Measurements from ENCODE around the gene SULT4A1. TPM values are rescaled to one million over a fixed set of nuclear protein-coding genes. Genes with fewer than 3 reads are reported as not detected.

Gene SULT4A1
- total RNA-seq, 2 experiments from 2014 or later = 0.07 to 0.14 TPM

GRCh38 chr22:43838571-43839307 is 23.6 kb downstream of the SULT4A1 start:
- Mint-ChIP-seq H3K4me3 (no peak overlapping the region), H3K9me3 (ENCODE audit: low read depth) (no peaks in the 10 kb centered on the region), H3K27me3 (peaks cover 2% of the 10 kb centered on the region), H3K36me3 (ENCODE audit: low read depth) (no peaks in the 10 kb centered on the region), H3K27ac (no peak overlapping the region), H3K4me1 (no peaks in the 10 kb centered on the region)
- intact Hi-C loops (cut with DNase I, micrococcal nuclease) = no loop called here
- no peak for DNase-seq
- ATAC-seq = no peak
- ChIA-PET CTCF (no interaction called here), POLR2A (no interaction called here)

GRCh38 chr22:43838161-43838560 is 24.2 kb downstream of the SULT4A1 start:
- H3K27me3 Mint-ChIP-seq = peaks cover 2% of the 10 kb centered on the region
- H3K4me3 Mint-ChIP-seq = no peak overlapping the region
- no peaks in the 10 kb centered on the region for H3K36me3 Mint-ChIP-seq (ENCODE audit: low read depth)
- CTCF ChIA-PET = no interaction called here
- DNase-seq = no peak
- H3K9me3 Mint-ChIP-seq (ENCODE audit: low read depth) = no peaks in the 10 kb centered on the region
- H3K4me1 Mint-ChIP-seq = no peaks in the 10 kb centered on the region
- no peak overlapping the region for H3K27ac Mint-ChIP-seq
- ATAC-seq = no peak
- intact Hi-C loops (cut with DNase I, micrococcal nuclease) = no loop called here
- POLR2A ChIA-PET = no interaction called here

- intact Hi-C loops (cut with DNase I, micrococcal nuclease) = no loop called here
- H3K27me3 Mint-ChIP-seq = peaks cover 2% of the 10 kb centered on the region
- ATAC-seq (no peak), DNase-seq (no peak)
- H3K4me3 Mint-ChIP-seq = no peak overlapping the region
- H3K36me3 Mint-ChIP-seq (ENCODE audit: low read depth) = no peaks in the 10 kb centered on the region
- POLR2A ChIA-PET = no interaction called here
- CTCF ChIA-PET = no interaction called here
- no peaks in the 10 kb centered on the region for H3K4me1 Mint-ChIP-seq
- H3K9me3 Mint-ChIP-seq (ENCODE audit: low read depth) = no peaks in the 10 kb centered on the region
- no peak overlapping the region for H3K27ac Mint-ChIP-seq
Measured at GRCh38 chr22:43837666-43838065, 24.6 kb downstream of the SULT4A1 start.

GRCh38 chr22:43835736-43836135 is 26.6 kb downstream of the SULT4A1 start:
- ATAC-seq = no peak
- no peaks in the 10 kb centered on the region for H3K4me1 Mint-ChIP-seq
- peaks cover 2% of the 10 kb centered on the region for H3K27me3 Mint-ChIP-seq
- no peaks in the 10 kb centered on the region for H3K9me3 Mint-ChIP-seq (ENCODE audit: low read depth)
- no peak overlapping the region for H3K27ac Mint-ChIP-seq
- no peak for DNase-seq
- no peak overlapping the region for H3K4me3 Mint-ChIP-seq
- ChIA-PET CTCF (no interaction called here), POLR2A (no interaction called here)
- intact Hi-C loops (cut with DNase I, micrococcal nuclease) = no loop called here
- H3K36me3 Mint-ChIP-seq (ENCODE audit: low read depth) = no peaks in the 10 kb centered on the region

- no peaks in the 10 kb centered on the region for H3K9me3 Mint-ChIP-seq (ENCODE audit: low read depth)
- no peak overlapping the region for H3K4me3 Mint-ChIP-seq
- intact Hi-C loops (cut with DNase I, micrococcal nuclease) = no loop called here
- ChIA-PET POLR2A (interaction anchor here (0.6 kb wide), 1 partner anchor 292 kb away, joined by 11 read pairs; no protein-coding TSS in a partner anchor), CTCF (no interaction called here)
- H3K27ac Mint-ChIP-seq = no peak overlapping the region
- ATAC-seq = no peak
- DNase-seq = no peak
- H3K27me3 Mint-ChIP-seq = peaks cover 2% of the 10 kb centered on the region
- no peaks in the 10 kb centered on the region for H3K4me1 Mint-ChIP-seq
- H3K36me3 Mint-ChIP-seq (ENCODE audit: low read depth) = no peaks in the 10 kb centered on the region
Measured at GRCh38 chr22:43835166-43835565, 27.1 kb downstream of the SULT4A1 start.

GRCh38 chr22:43833286-43834240 is 28.8 kb downstream of the SULT4A1 start:
- Mint-ChIP-seq H3K9me3 (ENCODE audit: low read depth) (no peaks in the 10 kb centered on the region), H3K36me3 (ENCODE audit: low read depth) (no peaks in the 10 kb centered on the region), H3K4me3 (no peak overlapping the region), H3K27me3 (peaks cover 2% of the 10 kb centered on the region), H3K4me1 (no peaks in the 10 kb centered on the region), H3K27ac (no peak overlapping the region)
- ATAC-seq (no peak), DNase-seq (no peak)
- POLR2A ChIA-PET = no interaction called here
- CTCF ChIA-PET = no interaction called here
- intact Hi-C loops (cut with DNase I, micrococcal nuclease) = no loop called here

GRCh38 chr22:43832393-43833265 is 29.7 kb downstream of the SULT4A1 start:
- POLR2A ChIA-PET = no interaction called here
- H3K36me3 Mint-ChIP-seq (ENCODE audit: low read depth) = no peaks in the 10 kb centered on the region
- no peak overlapping the region for H3K4me3 Mint-ChIP-seq
- H3K9me3 Mint-ChIP-seq (ENCODE audit: low read depth) = no peaks in the 10 kb centered on the region
- no peak overlapping the region for H3K27ac Mint-ChIP-seq
- intact Hi-C loops (cut with DNase I, micrococcal nuclease) = no loop called here
- ATAC-seq (no peak), DNase-seq (no peak)
- peaks cover 2% of the 10 kb centered on the region for H3K27me3 Mint-ChIP-seq
- no peaks in the 10 kb centered on the region for H3K4me1 Mint-ChIP-seq
- CTCF ChIA-PET = no interaction called here

GRCh38 chr22:43831561-43832392 is 30.5 kb downstream of the SULT4A1 start:
- POLR2A ChIA-PET = no interaction called here
- ATAC-seq (no peak), DNase-seq (no peak)
- intact Hi-C loops (cut with DNase I, micrococcal nuclease) = no loop called here
- CTCF ChIA-PET = interaction anchor here (1.1 kb wide), 1 partner anchor 114 kb away, joined by 3 read pairs; no protein-coding TSS in a partner anchor
- Mint-ChIP-seq H3K27ac (no peak overlapping the region), H3K36me3 (ENCODE audit: low read depth) (no peaks in the 10 kb centered on the region), H3K4me3 (no peak overlapping the region), H3K27me3 (peaks cover 2% of the 10 kb centered on the region), H3K9me3 (ENCODE audit: low read depth) (no peaks in the 10 kb centered on the region), H3K4me1 (no peaks in the 10 kb centered on the region)

GRCh38 chr22:43830931-43831560 is 31.3 kb downstream of the SULT4A1 start:
- DNase-seq = no peak
- CTCF ChIA-PET = interaction anchor here (1.1 kb wide), 1 partner anchor 115 kb away, joined by 3 read pairs; no protein-coding TSS in a partner anchor
- Mint-ChIP-seq H3K27ac (no peak overlapping the region), H3K9me3 (ENCODE audit: low read depth) (no peaks in the 10 kb centered on the region), H3K4me1 (no peaks in the 10 kb centered on the region), H3K4me3 (no peak overlapping the region), H3K27me3 (peaks cover 2% of the 10 kb centered on the region), H3K36me3 (ENCODE audit: low read depth) (no peaks in the 10 kb centered on the region)
- POLR2A ChIA-PET = no interaction called here
- no peak for ATAC-seq
- intact Hi-C loops (cut with DNase I, micrococcal nuclease) = no loop called here

- Mint-ChIP-seq H3K9me3 (ENCODE audit: low read depth) (no peaks in the 10 kb centered on the region), H3K27ac (no peak overlapping the region), H3K4me3 (no peak overlapping the region), H3K4me1 (no peaks in the 10 kb centered on the region), H3K27me3 (peaks cover 2% of the 10 kb centered on the region), H3K36me3 (ENCODE audit: low read depth) (no peaks in the 10 kb centered on the region)
- ATAC-seq = no peak
- intact Hi-C loops (cut with DNase I, micrococcal nuclease) = no loop called here
- POLR2A ChIA-PET = no interaction called here
- CTCF ChIA-PET = interaction anchor here (1.1 kb wide), 1 partner anchor 116 kb away, joined by 3 read pairs; no protein-coding TSS in a partner anchor
- DNase-seq = no peak
Measured at GRCh38 chr22:43829904-43830851, 32.1 kb downstream of the SULT4A1 start.

Measured in activated CD4-positive, alpha-beta T cell treated with anti-CD3 and anti-CD28 coated beads for 36 hours (primary cell).